ENCODE data around the gene C2CD4B.

Gene C2CD4B

DNA sequence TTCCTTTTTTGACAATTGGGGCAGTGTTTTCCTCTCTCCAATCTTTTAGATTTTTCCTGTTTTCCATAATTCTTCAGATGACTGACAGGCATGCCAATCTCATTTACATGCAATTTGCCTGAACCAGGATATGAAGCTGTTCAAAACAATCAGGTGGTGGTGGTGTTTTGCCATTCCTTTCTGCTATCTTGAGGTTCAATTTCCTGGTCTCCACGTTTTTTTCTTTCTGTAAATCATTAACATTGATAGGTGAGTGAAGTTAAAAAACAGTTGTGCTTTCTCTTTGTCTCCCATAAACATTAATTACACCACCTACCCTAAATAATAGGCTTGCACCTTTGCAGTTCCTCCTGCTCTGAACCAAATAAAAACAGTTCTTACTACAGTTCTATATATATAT lies 49.2 kb downstream of the C2CD4B start:
- Mint-ChIP-seq H3K27ac (no peak overlapping the region), H3K36me3 (peaks cover 6% of the 10 kb centered on the region), H3K4me3 (no peak overlapping the region), H3K4me1 (peaks cover 54% of the 10 kb centered on the region), H3K9me3 (no peaks in the 10 kb centered on the region)
- ATAC-seq = no peak
- no peak for DNase-seq (ENCODE audit: low spot score in 2 of 2)
